Peyer's patch (tissue), 4 donors: ENCODE measurements around the gene UBP1. TPM values are rescaled to one million over a fixed set of nuclear protein-coding genes. Genes with fewer than 3 reads are reported as not detected.
A peak's percentile ranks its signal among the peaks of the same experiment; 100 is the strongest.

Experiments
- DNase-seq, 3 donors: peaks; one replicate each; pipeline ENCODE4 v3.0.0-alpha.2; 2017 to 2019
- H3K27ac ChIP-seq, 4 donors: fragments of 200-600 bp; sonication (generic); one replicate each; pipeline ENCODE4 v1.5.1; 2016 to 2019
- H3K27me3 ChIP-seq, 2 donors: fragments of 200-600 bp; sonication (generic); one replicate each; pipeline ENCODE4 v1.5.1; 2019
- H3K36me3 ChIP-seq, 3 donors: fragments of 200-600 bp; sonication (generic); one replicate each; pipeline ENCODE4 v1.5.1; 2016 to 2019
- H3K4me1 ChIP-seq, 4 donors: fragments of 200-600 bp; sonication (generic); one replicate each; pipeline ENCODE4 v1.5.1; 2016 to 2019
- H3K4me3 ChIP-seq, 4 donors: fragments of 200-600 bp; sonication (generic); 1 replicate in 3 of 4; 2 replicates in 1 of 4; pipeline ENCODE4 v1.5.1; 2016 to 2019; ENCODE audit warnings: mild to moderate bottlenecking in 1 of 4
- H3K9me3 ChIP-seq, 4 donors: fragments of 200-600 bp; sonication (generic); one replicate each; pipeline ENCODE4 v1.5.1; 2016 to 2019; ENCODE audit warnings: mild to moderate bottlenecking in 1 of 4
- CTCF ChIP-seq, 6 experiments: fragments of 450-650 bp in 4 of 6; fragments of 200-600 bp in 2 of 6; sonication (generic) in 1 of 6; IDR thresholded peaks; one replicate each; pipeline ENCODE4 v1.5.1; 2017 to 2019; ENCODE audit warnings: antibody characterized with exemption in 6 of 6, mild to moderate bottlenecking in 3 of 6, moderate library complexity in 1 of 6
- POLR2A ChIP-seq, 2 donors: fragments of 450-650 bp; IDR thresholded peaks; one replicate each; pipeline ENCODE4 v1.5.1; 2017; ENCODE audit warnings: antibody characterized with exemption in 2 of 2, mild to moderate bottlenecking in 2 of 2, moderate library complexity in 2 of 2
- total RNA-seq, 4 donors: library from RNA; depleted of rRNA; stranded (reverse); fragments of >200 nt; gene quantifications; one replicate each; pipeline ENCODE4 v1.1.0, GENCODE V29; 2016

The UBP1 gene
- total RNA-seq, 4 donors from 2014 or later: 61.3 to 192 (median 77.0) TPM

DNA sequence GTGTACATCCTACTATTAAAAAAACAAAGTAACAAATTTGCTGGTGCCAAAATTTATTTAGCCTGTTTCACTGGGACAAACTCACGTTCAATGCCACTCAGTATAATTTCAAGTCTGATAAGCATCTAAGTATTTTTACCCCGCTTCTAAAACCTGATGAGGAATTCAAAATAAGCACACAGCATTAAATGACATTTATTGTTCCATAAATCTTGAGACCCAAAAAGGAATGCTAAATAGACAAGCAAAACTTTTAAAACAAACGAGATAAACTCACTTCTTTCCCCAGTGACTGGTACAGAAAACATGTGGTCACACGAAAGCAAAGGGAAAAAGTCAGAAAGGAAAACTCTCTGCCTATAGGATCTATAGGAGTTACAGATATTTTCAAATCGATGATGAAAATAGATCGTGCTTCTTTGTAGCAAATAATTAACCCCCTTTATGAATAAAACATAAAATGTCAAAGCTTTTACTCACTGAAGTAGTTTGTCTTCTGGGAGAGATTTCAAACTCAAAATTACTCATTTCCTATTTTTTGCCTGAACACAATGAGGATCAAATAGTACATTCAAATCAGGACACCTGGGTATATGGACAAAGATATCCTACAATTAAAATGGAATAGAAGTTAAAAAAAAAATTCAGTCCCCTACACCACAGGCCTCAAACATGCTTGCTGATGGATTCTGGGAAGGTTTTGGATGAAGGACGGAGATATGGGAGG lies 51.7 kb downstream of the UBP1 start:
- no peaks in the 10 kb centered on the region for H3K4me1 ChIP-seq
- no peaks in the 10 kb centered on the region for H3K9me3 ChIP-seq
- H3K36me3 ChIP-seq: peaks cover 0 to 87% (median 0%) of the 10 kb centered on the region in 3 donors
- no peak for DNase-seq
- H3K27me3 ChIP-seq: no peaks in the 10 kb centered on the region
- no peak overlapping the region for H3K27ac ChIP-seq
- TF ChIP-seq CTCF (IDR thresholded peaks at IDR 0.05): no peak
- TF ChIP-seq POLR2A (IDR thresholded peaks at IDR 0.05): no peak
- no peak overlapping the region for H3K4me3 ChIP-seq

GRCh38 chr3:33386631-33387030 lies 53.6 kb downstream of the UBP1 start:
- H3K27me3 ChIP-seq: no peaks in the 10 kb centered on the region
- H3K36me3 ChIP-seq: peaks cover 0 to 68% (median 0%) of the 10 kb centered on the region in 3 donors

DNA sequence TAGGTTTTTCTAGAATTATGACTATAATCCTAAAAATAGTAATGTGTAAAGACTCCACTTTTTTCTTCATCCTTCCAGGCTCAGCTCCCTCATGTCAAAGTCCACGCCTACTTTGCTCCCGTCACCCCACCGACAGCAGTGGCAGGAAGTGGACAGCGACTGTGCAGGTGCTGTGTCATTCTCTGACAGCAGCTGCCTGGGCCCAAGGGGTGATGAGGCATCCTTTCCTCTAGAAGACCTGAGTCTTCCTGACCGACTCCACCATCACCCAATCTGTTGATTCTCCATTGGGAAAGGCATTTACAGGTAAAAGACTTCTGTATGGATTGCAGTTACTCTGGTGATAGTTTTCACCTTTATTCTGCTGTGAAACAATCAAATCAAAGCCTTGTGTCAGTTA lies 54.8 kb downstream of the UBP1 start:
- TF ChIP-seq POLR2A (IDR thresholded peaks at IDR 0.05) (no peak), CTCF (IDR thresholded peaks at IDR 0.05) (no peak)
- Histone ChIP-seq H3K27ac (no peak overlapping the region), H3K4me3 (no peak overlapping the region), H3K36me3 (peaks cover 0 to 59% (median 0%) of the 10 kb centered on the region in 3 donors), H3K4me1 (no peaks in the 10 kb centered on the region), H3K9me3 (no peaks in the 10 kb centered on the region), H3K27me3 (no peaks in the 10 kb centered on the region)
- DNase-seq: peak in 1 of 3 donors; percentile 52

More at GRCh38 chr3:33386631-33387030, 53.6 kb downstream of the UBP1 start:
- no peak overlapping the region for H3K4me3 ChIP-seq
- no peak overlapping the region for H3K27ac ChIP-seq
- no peaks in the 10 kb centered on the region for H3K4me1 ChIP-seq
- H3K9me3 ChIP-seq: no peaks in the 10 kb centered on the region
- DNase-seq: no peak
- TF ChIP-seq POLR2A (IDR thresholded peaks at IDR 0.05): no peak
- TF ChIP-seq CTCF (IDR thresholded peaks at IDR 0.05): no peak

DNA sequence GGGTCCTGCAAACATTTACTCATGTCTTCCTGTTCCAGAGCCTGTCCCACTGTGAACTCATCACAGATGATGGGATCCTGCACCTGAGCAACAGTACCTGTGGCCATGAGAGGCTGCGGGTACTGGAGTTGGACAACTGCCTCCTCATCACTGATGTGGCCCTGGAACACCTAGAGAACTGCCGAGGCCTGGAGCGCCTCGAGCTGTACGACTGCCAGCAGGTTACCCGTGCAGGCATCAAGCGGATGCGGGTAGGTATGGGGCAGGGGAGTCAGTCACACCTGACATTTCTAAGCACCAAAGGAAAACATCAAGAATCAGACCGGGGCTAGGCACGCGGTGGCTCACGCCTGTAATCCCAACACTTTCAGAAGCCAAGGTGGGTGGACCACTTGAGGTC lies 56.3 kb downstream of the UBP1 start:
- no peak overlapping the region for H3K4me3 ChIP-seq
- no peaks in the 10 kb centered on the region for H3K9me3 ChIP-seq
- no peak for DNase-seq
- TF ChIP-seq POLR2A (IDR thresholded peaks at IDR 0.05): no peak
- no peak for TF ChIP-seq CTCF (IDR thresholded peaks at IDR 0.05)
- H3K4me1 ChIP-seq: no peaks in the 10 kb centered on the region
- peaks cover 0 to 44% (median 0%) of the 10 kb centered on the region in 3 donors for H3K36me3 ChIP-seq
- H3K27ac ChIP-seq: no peak overlapping the region
- H3K27me3 ChIP-seq: no peaks in the 10 kb centered on the region

DNA sequence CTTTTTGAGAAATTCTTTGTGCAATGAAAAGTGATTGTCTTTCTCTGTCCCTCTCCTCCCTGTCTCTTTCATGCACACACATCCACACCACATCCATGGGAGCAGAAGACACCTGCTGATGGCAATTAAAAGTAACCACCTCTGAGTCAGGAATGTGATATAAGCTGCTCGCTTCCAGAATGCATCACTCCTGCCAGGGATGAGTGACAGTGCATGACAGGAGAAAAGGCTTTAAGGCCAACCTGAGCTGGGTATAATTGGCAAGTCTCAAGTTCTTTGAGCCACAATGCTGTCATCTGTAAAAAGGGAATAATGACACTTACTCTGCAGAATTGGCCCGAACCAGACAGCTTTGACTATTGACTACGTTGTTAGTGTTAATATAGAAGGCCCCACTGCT lies 59.6 kb downstream of the UBP1 start:
- Histone ChIP-seq H3K27ac (no peak overlapping the region), H3K36me3 (peaks cover 0 to 15% (median 0%) of the 10 kb centered on the region in 3 donors), H3K4me1 (no peaks in the 10 kb centered on the region), H3K4me3 (no peak overlapping the region), H3K9me3 (no peaks in the 10 kb centered on the region), H3K27me3 (no peaks in the 10 kb centered on the region)
- no peak for DNase-seq
- no peak for TF ChIP-seq POLR2A (IDR thresholded peaks at IDR 0.05)

GRCh38 chr3:33377931-33378330 lies 62.3 kb downstream of the UBP1 start:
- no peak for DNase-seq
- H3K4me1 ChIP-seq: no peaks in the 10 kb centered on the region
- no peak overlapping the region for H3K27ac ChIP-seq
- TF ChIP-seq CTCF (IDR thresholded peaks at IDR 0.05): no peak
- TF ChIP-seq POLR2A (IDR thresholded peaks at IDR 0.05): no peak
- no peaks in the 10 kb centered on the region for H3K9me3 ChIP-seq
- no peaks in the 10 kb centered on the region for H3K36me3 ChIP-seq
- H3K4me3 ChIP-seq: no peak overlapping the region
- no peaks in the 10 kb centered on the region for H3K27me3 ChIP-seq
